Mesenchymal stem cell (in vitro differentiated cells and primary cell): ENCODE results near the gene HNRNPH1.
A peak's percentile ranks its signal among the peaks of the same experiment; 100 is the strongest.

Source experiments
- DNase-seq: peaks from one replicate; pipeline ENCODE4 v3.0.0-alpha.2; 2013
- H2AFZ ChIP-seq: one replicate; pipeline ENCODE4 v1.6.1; 2013; ENCODE audit warnings: low read depth, mild to moderate bottlenecking, control low read depth, inconsistent platforms, low read length, moderate library complexity
- H2AK5ac ChIP-seq: 2 replicates; pipeline ENCODE4 v1.6.1; 2013; ENCODE audit warnings: low read length, moderate library complexity, mild to moderate bottlenecking, inconsistent platforms; ENCODE audit not compliant: severe bottlenecking
- H2BK120ac ChIP-seq: one replicate; pipeline ENCODE4 v1.6.1; 2013; ENCODE audit warnings: low read depth, mild to moderate bottlenecking, inconsistent platforms, low read length, moderate library complexity
- H2BK12ac ChIP-seq, 2 experiments: one replicate each; pipeline ENCODE4 v1.6.1; 2013; ENCODE audit warnings: inconsistent platforms in 2 of 2, low read length in 2 of 2, mild to moderate bottlenecking in 2 of 2, moderate library complexity in 2 of 2, control low read depth in 1 of 2
- H2BK15ac ChIP-seq: one replicate; pipeline ENCODE4 v1.6.1; 2013; ENCODE audit warnings: mild to moderate bottlenecking, low read depth, inconsistent platforms; ENCODE audit not compliant: poor library complexity, severe bottlenecking
- H2BK5ac ChIP-seq: 2 replicates; pipeline ENCODE4 v1.6.1; 2013; ENCODE audit warnings: low read depth, mild to moderate bottlenecking, low read length, control low read depth, inconsistent platforms; ENCODE audit not compliant: poor library complexity, severe bottlenecking
- H3K14ac ChIP-seq, 2 experiments: one replicate each; pipeline ENCODE4 v1.6.1; 2013; ENCODE audit warnings: inconsistent platforms in 2 of 2, low read length in 2 of 2, control low read depth in 1 of 2, mild to moderate bottlenecking in 1 of 2, moderate library complexity in 1 of 2
- H3K18ac ChIP-seq, 2 experiments: one replicate each; pipeline ENCODE4 v1.6.1; 2013; ENCODE audit warnings: inconsistent platforms in 2 of 2, low read length in 2 of 2, control low read depth in 1 of 2, low read depth in 1 of 2, mild to moderate bottlenecking in 1 of 2
- H3K23ac ChIP-seq, 2 experiments: one replicate each; pipeline ENCODE4 v1.6.1; 2013; ENCODE audit warnings: inconsistent platforms in 2 of 2, low read length in 2 of 2, mild to moderate bottlenecking in 2 of 2, moderate library complexity in 2 of 2, control low read depth in 1 of 2
- H3K27ac ChIP-seq: 2 replicates; pipeline ENCODE4 v1.5.1; 2013; ENCODE audit warnings: mild to moderate bottlenecking, moderate library complexity, low read length, control low read depth, inconsistent platforms; ENCODE audit not compliant: poor library complexity, severe bottlenecking
- H3K27me3 ChIP-seq, 2 experiments: 2 replicates each; pipeline versions ENCODE4 v1.6.1 to v1.7.0; 2013; ENCODE audit warnings: low read length in 2 of 2, mild to moderate bottlenecking in 2 of 2, moderate library complexity in 2 of 2, control low read depth in 1 of 2, inconsistent platforms in 1 of 2; ENCODE audit not compliant: control insufficient read depth in 1 of 2, insufficient read depth in 1 of 2
- H3K36me3 ChIP-seq, 2 experiments: 2 replicates each; pipeline versions ENCODE4 v1.6.1 to v1.7.0; 2013; ENCODE audit warnings: low read length in 2 of 2, control low read depth in 1 of 2, inconsistent platforms in 1 of 2, low read depth in 1 of 2, mild to moderate bottlenecking in 1 of 2; ENCODE audit not compliant: insufficient read depth in 2 of 2, control insufficient read depth in 1 of 2
- H3K4ac ChIP-seq, 2 experiments: one replicate each; pipeline ENCODE4 v1.6.1; 2013; ENCODE audit warnings: inconsistent platforms in 2 of 2, low read length in 2 of 2, mild to moderate bottlenecking in 2 of 2, moderate library complexity in 2 of 2, control low read depth in 1 of 2, low read depth in 1 of 2
- H3K4me1 ChIP-seq: 2 replicates; pipeline ENCODE4 v1.6.1; 2013; ENCODE audit warnings: low read depth, low read length, control low read depth; ENCODE audit not compliant: control insufficient read depth, insufficient read depth
- H3K4me2 ChIP-seq: 2 replicates; pipeline ENCODE4 v1.6.1; 2013; ENCODE audit warnings: low read length, mild to moderate bottlenecking, inconsistent platforms; ENCODE audit not compliant: poor library complexity, severe bottlenecking
- H3K4me3 ChIP-seq, 2 experiments: 2 replicates each; pipeline versions ENCODE4 v1.5.1 to v1.7.0; 2013; ENCODE audit warnings: low read length in 2 of 2, mild to moderate bottlenecking in 2 of 2, control low read depth in 1 of 2, low read depth in 1 of 2; ENCODE audit not compliant: insufficient read depth in 1 of 2
- H3K79me1 ChIP-seq: replicated peaks from 2 replicates; pipeline ENCODE4 v1.6.1; 2013; ENCODE audit warnings: mild to moderate bottlenecking, control low read depth, low read length, inconsistent platforms; ENCODE audit not compliant: poor library complexity, severe bottlenecking
- H3K9ac ChIP-seq: 2 replicates; pipeline ENCODE4 v1.7.0; 2013; ENCODE audit warnings: mild to moderate bottlenecking, low read length, moderate library complexity
- H3K9me3 ChIP-seq: 2 replicates; pipeline ENCODE4 v1.7.0; 2013; ENCODE audit warnings: mild to moderate bottlenecking, low read length; ENCODE audit not compliant: control insufficient read depth
- H4K8ac ChIP-seq: one replicate; pipeline ENCODE4 v1.6.1; 2013; ENCODE audit warnings: inconsistent platforms, mild to moderate bottlenecking, low read length, moderate library complexity
- H4K91ac ChIP-seq: one replicate; pipeline ENCODE4 v1.6.1; 2013; ENCODE audit warnings: mild to moderate bottlenecking, low read length, inconsistent platforms
- WGBS: methylation state at CpG from one replicate; pipeline ENCODE4 v1.1.7; 2013; ENCODE audit warnings: mixed read lengths; 5-methylcytosine and 5-hydroxymethylcytosine counted together

HNRNPH1 gene

GRCh38 chr5:179617930-179618329, 5.5 kb downstream of the HNRNPH1 start:
- H2BK15ac ChIP-seq = no peak overlapping the region
- WGBS = 86% methylated on average over 5 of the region's 7 CpGs
- H2AK5ac ChIP-seq = no peak overlapping the region
- no peak overlapping the region for H2AFZ ChIP-seq
- no peak overlapping the region for H2BK120ac ChIP-seq
- peak overlapping the region; percentile 39 for H4K8ac ChIP-seq
- H3K27ac ChIP-seq = no peak overlapping the region
- H3K79me1 ChIP-seq = peaks cover 1% of the 10 kb centered on the region
- no peaks in the 10 kb centered on the region for H3K9me3 ChIP-seq
- peak overlapping the region; percentile 91 for H3K9ac ChIP-seq
- no peak overlapping the region for H3K18ac ChIP-seq
- no peak overlapping the region for H3K14ac ChIP-seq
- no peak overlapping the region for H3K4me3 ChIP-seq
- no peak overlapping the region for H2BK12ac ChIP-seq
- peaks cover 29 to 96% of the 10 kb centered on the region in 2 experiments for H3K36me3 ChIP-seq
- H3K27me3 ChIP-seq = no peaks in the 10 kb centered on the region
- H4K91ac ChIP-seq = no peak overlapping the region
- no peak overlapping the region for H3K4me2 ChIP-seq
- H3K23ac ChIP-seq = no peak overlapping the region
- no peak for DNase-seq
- H3K4ac ChIP-seq = no peak overlapping the region
- peaks cover 8% of the 10 kb centered on the region for H3K4me1 ChIP-seq
- H2BK5ac ChIP-seq = no peak overlapping the region

DNA sequence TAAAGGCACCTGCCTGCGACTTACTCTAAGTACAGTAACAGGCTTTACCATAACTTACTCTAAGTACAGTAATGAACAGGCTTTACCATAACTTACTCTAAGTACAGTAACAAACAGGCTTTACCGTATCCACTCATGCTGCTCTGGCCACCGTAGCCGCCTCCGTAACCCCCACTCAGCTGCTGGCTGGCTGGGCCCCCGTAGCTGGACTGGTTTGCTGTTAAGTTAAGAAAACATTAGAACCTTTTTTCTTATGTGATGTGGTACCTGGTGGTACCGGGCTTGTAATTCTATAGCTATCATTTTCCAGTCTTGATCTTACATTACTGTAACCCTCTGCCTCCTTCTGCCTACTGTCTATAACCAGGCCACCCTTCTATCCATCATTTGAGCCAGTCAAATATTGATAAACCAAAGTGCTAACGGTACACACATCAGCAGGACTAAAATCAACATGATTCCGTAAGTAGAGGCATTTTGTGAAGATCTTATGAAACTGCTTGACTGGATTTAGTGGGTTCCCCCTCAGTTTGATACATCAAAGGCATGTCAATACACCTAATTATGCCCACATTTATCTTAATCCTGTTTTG, 7.4 kb downstream of the HNRNPH1 start:
- H3K9ac ChIP-seq = peak overlapping the region; percentile 16
- no peak overlapping the region for H3K4me3 ChIP-seq

DNA sequence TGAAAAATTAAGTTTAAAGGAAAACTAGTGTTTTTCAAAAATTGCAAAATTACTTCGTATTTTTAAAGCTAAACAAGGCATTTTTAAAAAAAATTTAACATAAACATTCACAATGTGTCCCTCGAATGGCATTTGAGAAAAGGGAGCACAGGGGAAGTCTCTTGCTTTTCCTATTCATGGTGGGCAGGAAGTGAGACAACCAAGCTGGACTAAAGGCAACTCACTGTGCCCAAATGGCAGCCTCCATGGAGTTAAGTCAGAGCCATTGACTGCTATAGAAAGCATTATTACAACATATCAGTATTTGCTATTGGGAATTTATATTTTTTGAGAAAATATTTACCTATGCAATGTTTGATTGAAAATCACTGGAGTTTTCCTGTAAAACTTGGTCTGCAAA, 8.3 kb downstream of the HNRNPH1 start:
- Histone ChIP-seq H3K79me1 (peaks cover 3% of the 10 kb centered on the region), H3K14ac (no peak overlapping the region), H4K91ac (no peak overlapping the region), H3K4me3 (no peak overlapping the region), H3K23ac (no peak overlapping the region), H3K9me3 (no peaks in the 10 kb centered on the region), H2AFZ (no peak overlapping the region), H3K4me2 (no peak overlapping the region), H3K27ac (no peak overlapping the region), H2BK5ac (no peak overlapping the region), H2AK5ac (no peak overlapping the region), H2BK120ac (no peak overlapping the region), H3K36me3 (peaks cover 45 to 97% of the 10 kb centered on the region in 2 experiments), H4K8ac (no peak overlapping the region), H3K27me3 (no peaks in the 10 kb centered on the region), H2BK12ac (no peak overlapping the region), H3K18ac (no peak overlapping the region), H2BK15ac (no peak overlapping the region), H3K4me1 (peaks cover 8% of the 10 kb centered on the region), H3K9ac (peak overlapping the region; percentile 21), H3K4ac (no peak overlapping the region)
- no peak for DNase-seq
- 75% methylated on average over 1 of the region's 2 CpGs for WGBS

More for the DNA sequence above, 7.4 kb downstream of the HNRNPH1 start:
- Histone ChIP-seq H2AFZ (no peak overlapping the region), H3K4me1 (peaks cover 8% of the 10 kb centered on the region), H3K27me3 (no peaks in the 10 kb centered on the region), H4K91ac (no peak overlapping the region), H2BK15ac (no peak overlapping the region), H3K27ac (no peak overlapping the region), H3K14ac (no peak overlapping the region), H3K9me3 (no peaks in the 10 kb centered on the region), H2BK12ac (no peak overlapping the region), H3K23ac (no peak overlapping the region), H2BK5ac (no peak overlapping the region), H3K4me2 (peak overlapping the region; percentile 29), H3K36me3 (peaks cover 39 to 97% of the 10 kb centered on the region in 2 experiments), H2BK120ac (no peak overlapping the region), H2AK5ac (no peak overlapping the region), H3K79me1 (peaks cover 3% of the 10 kb centered on the region), H4K8ac (no peak overlapping the region), H3K4ac (no peak overlapping the region), H3K18ac (no peak overlapping the region)
- WGBS = 98% methylated on average over 9 of the region's 9 CpGs
- DNase-seq = no peak

DNA sequence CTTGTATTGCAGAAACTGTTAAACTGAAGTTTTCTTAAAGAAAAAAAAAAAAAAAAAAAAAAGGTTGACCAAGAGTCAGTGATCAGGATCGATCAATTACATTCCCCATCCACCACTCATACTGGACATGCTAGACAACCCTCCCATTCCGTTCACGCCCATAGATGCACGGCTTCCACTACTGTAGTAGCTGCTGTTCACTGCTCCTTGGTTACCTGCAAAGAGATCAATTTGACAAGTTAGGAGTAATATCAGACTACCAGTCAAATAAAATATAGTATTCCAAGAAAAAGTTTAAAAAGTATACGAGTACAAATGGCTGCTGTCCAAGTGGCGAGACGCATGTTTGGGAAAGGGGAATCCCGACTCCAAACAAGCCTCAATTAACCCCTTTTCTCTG, 8.7 kb downstream of the HNRNPH1 start:
- Histone ChIP-seq H2BK5ac (no peak overlapping the region), H3K4me1 (peaks cover 8% of the 10 kb centered on the region), H3K4me2 (no peak overlapping the region), H3K27ac (no peak overlapping the region), H4K8ac (no peak overlapping the region), H3K36me3 (peaks cover 49 to 97% of the 10 kb centered on the region in 2 experiments), H4K91ac (no peak overlapping the region), H3K4me3 (no peak overlapping the region), H3K9ac (peak overlapping the region; percentile 21), H3K23ac (no peak overlapping the region), H3K27me3 (no peaks in the 10 kb centered on the region), H3K9me3 (no peaks in the 10 kb centered on the region), H3K79me1 (peaks cover 3% of the 10 kb centered on the region), H2AFZ (no peak overlapping the region), H2BK15ac (no peak overlapping the region), H2AK5ac (no peak overlapping the region), H2BK120ac (no peak overlapping the region), H3K14ac (no peak overlapping the region), H3K4ac (no peak overlapping the region), H3K18ac (no peak overlapping the region), H2BK12ac (no peak overlapping the region)
- no peak for DNase-seq
- WGBS = 96% methylated on average over 8 of the region's 8 CpGs
